ENCODE data around the gene CNOT3. TPM values are rescaled to one million over a fixed set of nuclear protein-coding genes. Genes with fewer than 3 reads are reported as not detected.

CNOT3 gene
- total and polyA plus RNA-seq, 2 of the 13 experiments (the other 11 are each of a cell fraction or from before 2014, with no cell fraction given): 4.3 to 5.8 TPM

DNA sequence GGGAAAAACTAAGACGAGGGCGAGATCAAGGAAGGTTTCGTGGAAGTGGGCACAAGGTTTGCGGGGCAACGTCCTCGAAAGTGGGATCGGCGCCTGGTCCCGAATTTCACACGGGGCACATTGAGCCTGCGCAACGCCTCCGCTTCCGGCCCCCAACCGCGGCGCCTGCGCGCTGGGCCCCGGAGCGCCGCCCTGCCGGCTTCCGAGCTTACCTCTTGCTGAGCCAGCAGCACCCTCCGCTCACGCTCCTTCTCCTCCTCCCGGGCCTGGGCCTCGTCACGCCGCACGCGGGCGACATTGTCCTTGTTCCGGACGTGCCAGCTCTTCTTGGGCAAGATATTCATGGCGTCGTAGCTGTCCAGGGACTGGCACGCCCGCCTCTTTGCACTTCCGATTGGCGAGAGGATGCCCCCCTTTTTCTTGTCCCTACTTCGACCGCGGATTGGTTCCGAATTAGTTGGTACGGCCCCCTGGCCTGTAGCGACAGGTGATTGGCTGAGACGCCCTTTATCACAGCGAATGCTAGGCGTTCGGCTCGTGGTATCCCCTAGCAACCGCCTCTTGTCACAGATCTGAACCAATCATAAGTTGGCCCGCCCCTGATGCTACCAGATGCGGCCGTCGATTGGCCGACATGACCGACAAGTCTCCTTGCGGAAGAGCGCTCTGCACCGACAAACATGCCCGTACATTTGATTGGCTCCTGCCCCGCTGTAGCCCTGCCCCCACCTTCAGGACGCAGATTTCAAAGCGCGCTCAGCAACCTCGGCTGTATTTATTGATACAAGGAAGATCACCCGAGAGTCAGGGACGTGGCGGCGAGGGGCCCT is 22.0 kb downstream of the CNOT3 start, which contains the start of gene LENG1 (continued):
- peak; percentile 90 for TF ChIP-seq CREB1 (IDR thresholded peaks at IDR 0.05)
- peak; percentile 95 for TF ChIP-seq CREB1 (CRISPR knock-in tag; IDR thresholded peaks at IDR 0.05)
- TF ChIP-seq, protein P1, sequence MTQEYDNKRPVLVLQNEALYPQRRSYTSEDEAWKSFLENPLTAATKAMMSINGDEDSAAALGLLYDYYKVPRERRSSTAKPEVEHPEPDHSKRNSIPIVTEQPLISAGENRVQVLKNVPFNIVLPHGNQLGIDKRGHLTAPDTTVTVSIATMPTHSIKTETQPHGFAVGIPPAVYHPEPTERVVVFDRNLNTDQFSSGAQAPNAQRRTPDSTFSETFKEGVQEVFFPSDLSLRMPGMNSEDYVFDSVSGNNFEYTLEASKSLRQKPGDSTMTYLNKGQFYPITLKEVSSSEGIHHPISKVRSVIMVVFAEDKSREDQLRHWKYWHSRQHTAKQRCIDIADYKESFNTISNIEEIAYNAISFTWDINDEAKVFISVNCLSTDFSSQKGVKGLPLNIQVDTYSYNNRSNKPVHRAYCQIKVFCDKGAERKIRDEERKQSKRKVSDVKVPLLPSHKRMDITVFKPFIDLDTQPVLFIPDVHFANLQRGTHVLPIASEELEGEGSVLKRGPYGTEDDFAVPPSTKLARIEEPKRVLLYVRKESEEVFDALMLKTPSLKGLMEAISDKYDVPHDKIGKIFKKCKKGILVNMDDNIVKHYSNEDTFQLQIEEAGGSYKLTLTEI (CRISPR knock-in tag; conservative IDR thresholded peaks at IDR 0.05): no peak
- TF ChIP-seq, protein P2, sequence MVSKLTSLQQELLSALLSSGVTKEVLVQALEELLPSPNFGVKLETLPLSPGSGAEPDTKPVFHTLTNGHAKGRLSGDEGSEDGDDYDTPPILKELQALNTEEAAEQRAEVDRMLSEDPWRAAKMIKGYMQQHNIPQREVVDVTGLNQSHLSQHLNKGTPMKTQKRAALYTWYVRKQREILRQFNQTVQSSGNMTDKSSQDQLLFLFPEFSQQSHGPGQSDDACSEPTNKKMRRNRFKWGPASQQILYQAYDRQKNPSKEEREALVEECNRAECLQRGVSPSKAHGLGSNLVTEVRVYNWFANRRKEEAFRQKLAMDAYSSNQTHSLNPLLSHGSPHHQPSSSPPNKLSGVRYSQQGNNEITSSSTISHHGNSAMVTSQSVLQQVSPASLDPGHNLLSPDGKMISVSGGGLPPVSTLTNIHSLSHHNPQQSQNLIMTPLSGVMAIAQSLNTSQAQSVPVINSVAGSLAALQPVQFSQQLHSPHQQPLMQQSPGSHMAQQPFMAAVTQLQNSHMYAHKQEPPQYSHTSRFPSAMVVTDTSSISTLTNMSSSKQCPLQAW (CRISPR knock-in tag; IDR thresholded peaks at IDR 0.05): peak; percentile 42; the same call in 1 of the 2 replicates
- TF ChIP-seq ZNF556 (CRISPR knock-in tag; IDR thresholded peaks at IDR 0.05; ENCODE audit: borderline replicate concordance): peak; percentile 54; the same call in 1 of the 2 replicates
- 0 out of 2 replicates have a peak, but pooled peaks have one; percentile 31 for TF ChIP-seq NFKBIZ (CRISPR knock-in tag; IDR thresholded peaks at IDR 0.05)
- TF ChIP-seq, protein P3, sequence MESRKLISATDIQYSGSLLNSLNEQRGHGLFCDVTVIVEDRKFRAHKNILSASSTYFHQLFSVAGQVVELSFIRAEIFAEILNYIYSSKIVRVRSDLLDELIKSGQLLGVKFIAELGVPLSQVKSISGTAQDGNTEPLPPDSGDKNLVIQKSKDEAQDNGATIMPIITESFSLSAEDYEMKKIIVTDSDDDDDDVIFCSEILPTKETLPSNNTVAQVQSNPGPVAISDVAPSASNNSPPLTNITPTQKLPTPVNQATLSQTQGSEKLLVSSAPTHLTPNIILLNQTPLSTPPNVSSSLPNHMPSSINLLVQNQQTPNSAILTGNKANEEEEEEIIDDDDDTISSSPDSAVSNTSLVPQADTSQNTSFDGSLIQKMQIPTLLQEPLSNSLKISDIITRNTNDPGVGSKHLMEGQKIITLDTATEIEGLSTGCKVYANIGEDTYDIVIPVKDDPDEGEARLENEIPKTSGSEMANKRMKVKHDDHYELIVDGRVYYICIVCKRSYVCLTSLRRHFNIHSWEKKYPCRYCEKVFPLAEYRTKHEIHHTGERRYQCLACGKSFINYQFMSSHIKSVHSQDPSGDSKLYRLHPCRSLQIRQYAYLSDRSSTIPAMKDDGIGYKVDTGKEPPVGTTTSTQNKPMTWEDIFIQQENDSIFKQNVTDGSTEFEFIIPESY (CRISPR knock-in tag; IDR thresholded peaks at IDR 0.05): no peak
- TF ChIP-seq, protein P4, sequence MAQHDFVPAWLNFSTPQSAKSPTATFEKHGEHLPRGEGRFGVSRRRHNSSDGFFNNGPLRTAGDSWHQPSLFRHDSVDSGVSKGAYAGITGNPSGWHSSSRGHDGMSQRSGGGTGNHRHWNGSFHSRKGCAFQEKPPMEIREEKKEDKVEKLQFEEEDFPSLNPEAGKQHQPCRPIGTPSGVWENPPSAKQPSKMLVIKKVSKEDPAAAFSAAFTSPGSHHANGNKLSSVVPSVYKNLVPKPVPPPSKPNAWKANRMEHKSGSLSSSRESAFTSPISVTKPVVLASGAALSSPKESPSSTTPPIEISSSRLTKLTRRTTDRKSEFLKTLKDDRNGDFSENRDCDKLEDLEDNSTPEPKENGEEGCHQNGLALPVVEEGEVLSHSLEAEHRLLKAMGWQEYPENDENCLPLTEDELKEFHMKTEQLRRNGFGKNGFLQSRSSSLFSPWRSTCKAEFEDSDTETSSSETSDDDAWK (CRISPR knock-in tag; IDR thresholded peaks at IDR 0.05): no peak
- peak; percentile 13; the same call in 1 of the 2 replicates for TF ChIP-seq SOX5 (CRISPR knock-in tag; IDR thresholded peaks at IDR 0.05; ENCODE audit: borderline replicate concordance)
- TF ChIP-seq, protein P5, sequence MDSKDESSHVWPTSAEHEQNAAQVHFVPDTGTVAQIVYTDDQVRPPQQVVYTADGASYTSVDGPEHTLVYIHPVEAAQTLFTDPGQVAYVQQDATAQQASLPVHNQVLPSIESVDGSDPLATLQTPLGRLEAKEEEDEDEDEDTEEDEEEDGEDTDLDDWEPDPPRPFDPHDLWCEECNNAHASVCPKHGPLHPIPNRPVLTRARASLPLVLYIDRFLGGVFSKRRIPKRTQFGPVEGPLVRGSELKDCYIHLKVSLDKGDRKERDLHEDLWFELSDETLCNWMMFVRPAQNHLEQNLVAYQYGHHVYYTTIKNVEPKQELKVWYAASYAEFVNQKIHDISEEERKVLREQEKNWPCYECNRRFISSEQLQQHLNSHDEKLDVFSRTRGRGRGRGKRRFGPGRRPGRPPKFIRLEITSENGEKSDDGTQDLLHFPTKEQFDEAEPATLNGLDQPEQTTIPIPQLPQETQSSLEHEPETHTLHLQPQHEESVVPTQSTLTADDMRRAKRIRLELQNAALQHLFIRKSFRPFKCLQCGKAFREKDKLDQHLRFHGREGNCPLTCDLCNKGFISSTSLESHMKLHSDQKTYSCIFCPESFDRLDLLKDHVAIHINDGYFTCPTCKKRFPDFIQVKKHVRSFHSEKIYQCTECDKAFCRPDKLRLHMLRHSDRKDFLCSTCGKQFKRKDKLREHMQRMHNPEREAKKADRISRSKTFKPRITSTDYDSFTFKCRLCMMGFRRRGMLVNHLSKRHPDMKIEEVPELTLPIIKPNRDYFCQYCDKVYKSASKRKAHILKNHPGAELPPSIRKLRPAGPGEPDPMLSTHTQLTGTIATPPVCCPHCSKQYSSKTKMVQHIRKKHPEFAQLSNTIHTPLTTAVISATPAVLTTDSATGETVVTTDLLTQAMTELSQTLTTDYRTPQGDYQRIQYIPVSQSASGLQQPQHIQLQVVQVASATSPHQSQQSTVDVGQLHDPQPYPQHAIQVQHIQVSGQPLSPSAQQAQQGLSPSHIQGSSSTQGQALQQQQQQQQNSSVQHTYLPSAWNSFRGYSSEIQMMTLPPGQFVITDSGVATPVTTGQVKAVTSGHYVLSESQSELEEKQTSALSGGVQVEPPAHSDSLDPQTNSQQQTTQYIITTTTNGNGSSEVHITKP (CRISPR knock-in tag; IDR thresholded peaks at IDR 0.05; ENCODE audit: low read depth): no peak
- TF ChIP-seq, protein P6, sequence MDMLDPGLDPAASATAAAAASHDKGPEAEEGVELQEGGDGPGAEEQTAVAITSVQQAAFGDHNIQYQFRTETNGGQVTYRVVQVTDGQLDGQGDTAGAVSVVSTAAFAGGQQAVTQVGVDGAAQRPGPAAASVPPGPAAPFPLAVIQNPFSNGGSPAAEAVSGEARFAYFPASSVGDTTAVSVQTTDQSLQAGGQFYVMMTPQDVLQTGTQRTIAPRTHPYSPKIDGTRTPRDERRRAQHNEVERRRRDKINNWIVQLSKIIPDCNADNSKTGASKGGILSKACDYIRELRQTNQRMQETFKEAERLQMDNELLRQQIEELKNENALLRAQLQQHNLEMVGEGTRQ (IDR thresholded peaks at IDR 0.05; ENCODE audit: low read depth, low read length): no peak
- TF ChIP-seq, protein P6 (CRISPR knock-in tag; IDR thresholded peaks at IDR 0.05; ENCODE audit: borderline replicate concordance): no peak
- no peak for TF ChIP-seq NFE2 (CRISPR knock-in tag; IDR thresholded peaks at IDR 0.05)
- TF ChIP-seq ZNF124 (CRISPR knock-in tag; IDR thresholded peaks at IDR 0.05): peak; percentile 60; the same call in 1 of the 2 replicates
- no peak for TF ChIP-seq PCBP2 (optimal IDR thresholded peaks at IDR 0.05; ENCODE audit: low read depth, low read length, poor library complexity, severe bottlenecking)

Data from HepG2 (cell line).